SIG-M5 (cell line): ENCODE results near the gene UNG.

Experiments
- DNase-seq: peaks from one replicate; lab custom pipeline; 2025; lab: John Stamatoyannopoulos, UW

The UNG gene

DNA sequence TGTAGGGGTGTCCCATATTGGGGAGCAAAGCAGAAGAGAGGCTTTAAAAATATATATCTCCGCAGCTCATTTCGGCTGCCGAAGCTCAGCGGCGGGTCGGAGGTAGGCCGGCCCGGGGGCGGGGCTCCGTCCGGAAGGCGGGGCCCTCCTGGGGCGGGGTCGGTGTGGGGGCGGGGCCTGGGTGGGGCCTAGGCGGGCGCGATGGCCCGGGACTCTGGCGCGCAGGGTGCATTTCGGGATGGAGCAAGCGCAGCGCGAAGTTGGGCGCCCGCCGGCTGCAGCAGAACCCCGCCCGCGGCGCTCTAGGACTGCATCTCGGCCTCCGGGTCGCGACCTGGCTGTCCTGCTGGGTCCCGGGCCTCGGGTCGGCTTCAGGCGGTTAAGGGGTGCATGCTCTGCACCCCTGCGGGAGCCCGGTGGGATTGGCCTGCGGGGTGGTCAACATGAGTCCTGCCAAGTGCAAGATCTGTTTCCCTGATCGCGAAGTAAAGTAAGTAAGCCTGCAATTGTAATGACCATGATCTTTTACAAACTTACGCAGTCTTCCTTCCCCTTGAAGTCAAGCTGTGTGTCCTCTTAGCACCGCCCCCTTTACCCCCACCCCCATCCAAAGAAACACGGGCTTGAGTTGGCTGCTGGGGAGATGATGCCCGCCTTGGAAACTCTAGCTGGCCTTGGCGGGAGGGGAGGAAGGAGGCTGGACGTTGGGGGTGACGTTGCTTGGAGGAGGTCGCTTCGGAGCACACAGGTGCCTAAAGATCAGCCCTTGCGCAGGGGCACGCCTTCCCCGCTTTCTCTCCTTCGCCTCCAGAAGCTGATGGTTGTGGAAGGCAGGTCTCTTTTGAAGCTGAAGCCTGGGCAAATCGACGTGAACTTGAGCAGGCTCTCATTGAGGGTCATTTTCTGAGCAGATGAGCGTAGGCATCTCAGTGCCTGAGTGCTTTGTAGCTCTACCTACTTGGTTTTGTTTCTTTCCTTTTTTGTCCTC lies 57.3 kb downstream of the UNG start:
- DNase-seq, result no peak

DNA sequence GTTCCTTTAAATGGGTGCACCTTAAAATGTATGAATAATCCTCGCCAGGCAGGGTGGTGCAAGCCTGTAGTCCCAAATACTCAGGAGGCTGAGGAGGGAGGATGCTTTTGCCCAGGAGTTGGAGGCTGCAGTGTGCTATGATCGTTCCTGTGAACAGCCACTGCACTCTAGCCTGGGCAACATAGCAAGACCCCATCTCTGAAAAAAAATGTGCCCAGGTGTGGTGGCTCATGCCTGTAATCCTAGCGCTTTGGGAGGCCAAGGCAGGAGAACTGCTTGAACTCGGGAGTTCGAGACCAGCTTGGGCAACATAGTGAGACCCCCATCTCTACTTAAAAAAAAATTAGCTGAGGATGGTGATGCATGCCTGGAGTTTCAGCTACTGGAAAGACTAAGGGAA lies 58.6 kb downstream of the UNG start:
- no peak for DNase-seq

DNA sequence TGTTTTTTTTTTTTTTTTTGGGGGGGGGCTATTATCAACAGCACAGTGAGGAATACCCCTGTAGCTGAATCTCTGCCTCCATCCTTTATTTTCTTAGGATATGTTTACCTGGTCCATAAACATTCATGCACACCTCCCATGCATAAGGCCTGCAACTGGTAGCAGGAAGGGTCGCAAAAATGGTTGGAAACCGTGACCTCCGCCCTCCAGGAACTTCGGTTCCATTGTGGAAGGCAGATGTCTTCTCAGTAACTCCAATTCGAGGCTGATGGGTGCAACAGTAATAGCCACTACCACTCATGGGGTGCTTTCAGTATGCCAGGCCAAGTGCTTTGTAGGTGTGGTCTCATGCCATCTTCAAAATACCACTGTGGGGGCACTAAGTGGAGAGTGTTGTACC lies 59.2 kb downstream of the UNG start:
- DNase-seq, result no peak

DNA sequence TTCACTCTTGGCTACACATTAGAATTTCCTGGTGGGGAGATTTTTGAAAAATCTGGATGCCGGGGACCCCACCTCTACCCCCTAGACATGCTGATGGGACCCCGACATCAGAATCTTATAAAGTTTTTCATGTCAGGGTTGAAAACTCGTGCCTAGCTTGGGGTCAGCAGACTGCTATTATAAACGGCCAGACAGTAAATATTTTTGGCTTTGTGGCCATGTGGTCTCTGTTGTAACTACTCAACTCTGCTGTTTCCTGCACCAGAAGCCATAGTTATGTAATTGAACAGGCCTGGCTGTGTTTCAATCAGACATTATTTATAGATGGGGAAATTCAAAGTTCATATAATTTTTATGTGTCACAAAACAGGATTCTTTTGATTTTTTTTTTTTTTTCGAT lies 60.6 kb downstream of the UNG start:
- DNase-seq, result no peak

DNA sequence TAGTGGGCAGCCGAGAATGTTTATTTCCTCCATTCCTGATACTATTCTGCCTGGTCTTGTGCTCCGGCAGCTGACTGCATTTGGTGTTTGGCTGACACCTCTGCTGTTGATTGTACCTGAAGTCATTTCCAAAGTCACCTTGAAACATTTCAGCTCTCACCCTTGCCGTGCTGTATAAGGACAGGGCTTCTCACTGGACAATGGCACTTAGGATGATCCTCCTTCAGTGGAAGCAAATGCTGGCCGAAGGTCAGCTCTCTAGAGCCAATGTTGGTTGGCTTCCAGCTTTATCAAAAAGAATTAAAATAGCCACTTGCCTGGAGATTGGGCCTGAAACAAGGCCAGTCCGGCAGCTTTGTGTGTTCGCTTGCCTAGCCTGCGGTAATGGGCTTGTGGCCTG lies 63.0 kb downstream of the UNG start:
- no peak for DNase-seq
